Measurements from ENCODE around the gene TMEM14B. TPM values are rescaled to one million over a fixed set of nuclear protein-coding genes. Genes with fewer than 3 reads are reported as not detected.

The TMEM14B gene
- total and polyA plus RNA-seq, 12 donors: 74.3 to 210 (median 123) TPM

- Histone ChIP-seq H3K27me3 (no peaks in the 10 kb centered on the region), H3K4me1 (replicated peaks in 1 of 2) (peaks cover 19 to 40% of the 10 kb centered on the region in 2 donors), H3K4me3 (no peak overlapping the region), H3K9me3 (replicated peaks in 1 of 3) (no peaks in the 10 kb centered on the region), H3K27ac (no peak overlapping the region), H3K36me3 (replicated peaks in 1 of 2) (peaks cover 0 to 22% of the 10 kb centered on the region in 2 donors)
- no peak for DNase-seq
- intact Hi-C loops (cut with DNase I): no loop called here
- no peak for TF ChIP-seq CTCF (IDR thresholded peaks at IDR 0.05)
- no peak for TF ChIP-seq POLR2A (IDR thresholded peaks at IDR 0.05)
- WGBS, 4 donors: 89 to 92% (median 90%) methylated on average over 8 to 9 of the region's 9 CpGs
Measured at GRCh38 chr6:10725716-10726115, 21.9 kb upstream of the TMEM14B start.

- Histone ChIP-seq H3K27me3 (no peaks in the 10 kb centered on the region), H3K9me3 (replicated peaks in 1 of 3) (no peaks in the 10 kb centered on the region), H3K4me3 (peak overlapping the region in 1 of 4 donors; percentile 12), H3K4me1 (replicated peaks in 1 of 2) (peaks cover 1 to 14% of the 10 kb centered on the region in 2 donors), H3K36me3 (replicated peaks in 1 of 2) (peaks cover 0 to 24% of the 10 kb centered on the region in 2 donors), H3K27ac (peak overlapping the region in 2 of 5 donors; percentile 6 to 63)
- intact Hi-C loops (cut with DNase I): no loop called here
- TF ChIP-seq CTCF (IDR thresholded peaks at IDR 0.05) (no peak), POLR2A (IDR thresholded peaks at IDR 0.05) (no peak)
- 66 to 81% (median 72%) methylated on average over 3 of the region's 3 CpGs for WGBS, 4 donors
- DNase-seq: no peak
Measured at GRCh38 chr6:10730254-10730653, 17.4 kb upstream of the TMEM14B start.

GRCh38 chr6:10733151-10733715, 14.4 kb upstream of the TMEM14B start:
- H3K27me3 ChIP-seq: no peaks in the 10 kb centered on the region
- 91 to 97% (median 92%) methylated on average over 17 of the region's 17 CpGs for WGBS, 4 donors
- peaks cover 0 to 15% of the 10 kb centered on the region in 2 donors for H3K36me3 ChIP-seq (replicated peaks in 1 of 2)
- TF ChIP-seq CTCF (IDR thresholded peaks at IDR 0.05) (no peak), POLR2A (IDR thresholded peaks at IDR 0.05) (no peak)
- no peak overlapping the region for H3K4me3 ChIP-seq
- H3K27ac ChIP-seq: no peak overlapping the region
- H3K9me3 ChIP-seq (replicated peaks in 1 of 3): no peaks in the 10 kb centered on the region
- peaks cover 0 to 8% of the 10 kb centered on the region in 2 donors for H3K4me1 ChIP-seq (replicated peaks in 1 of 2)
- no peak for DNase-seq
- intact Hi-C loops (cut with DNase I): no loop called here

GRCh38 chr6:10733863-10734262, 13.7 kb upstream of the TMEM14B start:
- no peak for TF ChIP-seq CTCF (IDR thresholded peaks at IDR 0.05)
- TF ChIP-seq POLR2A (IDR thresholded peaks at IDR 0.05): no peak
- no peaks in the 10 kb centered on the region for H3K9me3 ChIP-seq (replicated peaks in 1 of 3)
- H3K27me3 ChIP-seq: no peaks in the 10 kb centered on the region
- intact Hi-C loops (cut with DNase I): no loop called here
- DNase-seq: peak in 1 of 7 donors; percentile 21
- H3K27ac ChIP-seq: no peak overlapping the region
- H3K36me3 ChIP-seq (replicated peaks in 1 of 2): peaks cover 0 to 15% of the 10 kb centered on the region in 2 donors
- peaks cover 0 to 8% of the 10 kb centered on the region in 2 donors for H3K4me1 ChIP-seq (replicated peaks in 1 of 2)
- WGBS, 4 donors: 91 to 98% (median 95%) methylated on average over 3 of the region's 3 CpGs
- no peak overlapping the region for H3K4me3 ChIP-seq
